ENCODE results near the gene SCGB1D1.

SCGB1D1 gene

DNA sequence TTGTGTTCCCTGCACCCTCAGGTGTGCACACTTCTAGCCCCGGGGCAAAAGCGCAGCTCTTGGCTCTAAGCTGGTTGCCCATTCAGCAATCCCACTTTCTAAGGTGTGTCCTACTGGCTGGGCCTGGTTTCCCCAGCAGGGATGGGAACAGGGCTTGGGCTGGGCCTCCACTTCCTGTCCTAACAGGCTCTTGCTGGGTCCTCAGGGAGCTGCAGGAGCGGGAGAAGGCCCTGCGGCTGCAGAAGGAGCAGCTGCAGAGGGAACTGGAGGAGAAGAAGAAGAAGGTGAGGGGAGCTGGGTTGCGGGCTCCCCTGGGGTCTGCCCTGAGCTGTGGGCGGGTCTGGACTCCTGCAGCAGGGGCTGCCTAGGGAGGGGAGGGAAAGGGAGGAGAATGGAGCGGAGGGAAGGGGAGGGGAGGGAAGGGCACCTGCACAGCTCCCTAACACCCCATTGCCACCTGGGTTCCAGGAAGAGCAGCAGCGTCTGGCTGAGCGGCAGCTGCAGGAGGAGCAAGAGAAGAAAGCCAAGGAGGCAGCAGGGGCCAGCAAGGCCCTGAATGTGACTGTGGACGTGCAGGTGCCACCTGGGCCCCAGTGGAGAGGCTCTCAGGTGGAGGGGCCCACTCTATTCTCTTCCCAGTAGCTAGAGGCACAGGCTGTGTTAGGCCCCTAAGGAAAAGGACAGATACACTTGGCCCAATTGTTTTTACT lies 41.6 kb upstream of the SCGB1D1 start:
- Histone ChIP-seq H3K4me3 (ENCODE audit: low read depth, low read length) (no peak overlapping the region), H3K27ac (no peak overlapping the region), H3K27me3 (replicated peaks) (no peaks in the 10 kb centered on the region), H3K36me3 (replicated peaks) (peaks cover 34% of the 10 kb centered on the region)
- no peak for TF ChIP-seq CTCF (IDR thresholded peaks at IDR 0.05; ENCODE audit: low read depth, low read length, missing control alignments)
- in situ Hi-C loops (cut with HindIII; ENCODE audit: low pct_ligation_motif_present, low sequenced_read_pairs), result no loop called here
- no peak for DNase-seq

DNA sequence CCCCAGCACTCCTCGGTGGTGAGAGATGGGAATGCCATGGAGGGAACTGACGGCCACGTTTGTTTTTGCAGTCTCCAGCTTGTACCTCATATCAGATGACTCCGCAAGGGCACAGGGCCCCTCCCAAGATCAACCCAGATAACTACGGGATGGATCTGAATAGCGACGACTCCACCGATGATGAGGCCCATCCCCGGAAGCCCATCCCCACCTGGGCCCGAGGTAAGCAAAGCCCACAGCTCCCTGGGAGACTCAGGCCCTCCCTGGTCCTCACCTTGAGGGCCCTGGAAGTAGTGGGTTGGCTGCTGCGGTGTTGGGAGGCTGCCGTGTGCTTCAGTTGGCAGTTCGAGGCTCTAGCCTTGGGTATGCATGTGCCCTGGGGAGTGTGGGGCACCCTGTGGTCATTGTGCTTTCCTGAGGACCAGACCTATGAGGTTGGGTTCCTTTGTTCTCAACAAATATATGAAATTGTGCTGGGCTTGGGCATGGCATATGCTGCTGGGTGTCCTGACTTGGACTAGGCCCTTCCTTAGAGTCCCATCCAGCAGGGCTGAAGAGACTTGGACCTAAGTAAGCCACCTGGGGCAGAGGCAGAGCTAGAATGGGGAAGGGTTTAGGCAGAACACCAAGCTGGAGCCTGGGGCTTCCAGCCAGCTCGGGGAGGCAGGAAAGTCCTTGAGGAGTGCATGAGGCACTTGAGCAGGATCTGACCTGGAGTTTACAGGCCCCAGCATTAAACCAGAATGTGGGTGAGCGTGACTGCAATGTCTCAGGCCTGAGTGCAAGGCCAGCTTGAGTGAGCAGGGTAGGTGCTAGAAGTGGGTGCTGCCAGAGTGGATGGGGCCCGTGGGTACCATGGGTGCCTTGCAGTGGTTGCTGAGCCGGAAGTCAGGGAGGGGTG lies 39.8 kb upstream of the SCGB1D1 start:
- peaks cover 33% of the 10 kb centered on the region for H3K36me3 ChIP-seq (replicated peaks)
- no peak for TF ChIP-seq CTCF (IDR thresholded peaks at IDR 0.05; ENCODE audit: low read depth, low read length, missing control alignments)
- in situ Hi-C loops (cut with HindIII; ENCODE audit: low pct_ligation_motif_present, low sequenced_read_pairs), result no loop called here
- H3K4me3 ChIP-seq (ENCODE audit: low read depth, low read length), result no peak overlapping the region
- no peaks in the 10 kb centered on the region for H3K27me3 ChIP-seq (replicated peaks)
- no peak overlapping the region for H3K27ac ChIP-seq
- no peak for DNase-seq

- peaks cover 24% of the 10 kb centered on the region for H3K36me3 ChIP-seq (replicated peaks)
- DNase-seq, result no peak
- no peaks in the 10 kb centered on the region for H3K27me3 ChIP-seq (replicated peaks)
- in situ Hi-C loops (cut with HindIII; ENCODE audit: low pct_ligation_motif_present, low sequenced_read_pairs), result no loop called here
- no peak overlapping the region for H3K27ac ChIP-seq
- no peak overlapping the region for H3K4me3 ChIP-seq (ENCODE audit: low read depth, low read length)
- TF ChIP-seq CTCF (IDR thresholded peaks at IDR 0.05; ENCODE audit: low read depth, low read length, missing control alignments), result no peak
These were observed 38.9 kb upstream of the SCGB1D1 start for GRCh38 chr11:62150887-62151736.

GRCh38 chr11:62151737-62152102 lies 38.3 kb upstream of the SCGB1D1 start:
- Histone ChIP-seq H3K27me3 (replicated peaks) (no peaks in the 10 kb centered on the region), H3K36me3 (replicated peaks) (peaks cover 20% of the 10 kb centered on the region), H3K27ac (no peak overlapping the region), H3K4me3 (ENCODE audit: low read depth, low read length) (no peak overlapping the region)
- no peak for DNase-seq
- in situ Hi-C loops (cut with HindIII; ENCODE audit: low pct_ligation_motif_present, low sequenced_read_pairs), result no loop called here
- no peak for TF ChIP-seq CTCF (IDR thresholded peaks at IDR 0.05; ENCODE audit: low read depth, low read length, missing control alignments)

- no peak for DNase-seq
- Histone ChIP-seq H3K27me3 (replicated peaks) (no peaks in the 10 kb centered on the region), H3K27ac (no peak overlapping the region), H3K4me3 (ENCODE audit: low read depth, low read length) (no peak overlapping the region), H3K36me3 (replicated peaks) (peaks cover 16% of the 10 kb centered on the region)
- in situ Hi-C loops (cut with HindIII; ENCODE audit: low pct_ligation_motif_present, low sequenced_read_pairs), result no loop called here
- TF ChIP-seq CTCF (IDR thresholded peaks at IDR 0.05; ENCODE audit: low read depth, low read length, missing control alignments), result no peak
These were observed 37.5 kb upstream of the SCGB1D1 start for GRCh38 chr11:62152245-62153086.

All from brain microvascular endothelial cell (primary cell).